T-helper 2 cell treated with Interferon-gamma antibody and Interleukin-4, amounts not matched to agents 100 ng/mL and 5 ng/mL, for 36 hours (primary cell): ENCODE measurements around the gene AGPAT3. TPM values are rescaled to one million over a fixed set of nuclear protein-coding genes. Genes with fewer than 3 reads are reported as not detected.

Experiments
- intact Hi-C: fragments of 100-400 bp; cut with micrococcal nuclease; formaldehyde crosslinking; loops from one replicate; pipeline ENCODE4 v1.15.1; 2023
- total RNA-seq: library from RNA; stranded (reverse); gene quantifications from 2 replicates; pipeline ENCODE4 v1.2.3, GENCODE V29; 2022

Gene AGPAT3
- total RNA-seq, 1 donor from 2014 or later, result 126 TPM

DNA sequence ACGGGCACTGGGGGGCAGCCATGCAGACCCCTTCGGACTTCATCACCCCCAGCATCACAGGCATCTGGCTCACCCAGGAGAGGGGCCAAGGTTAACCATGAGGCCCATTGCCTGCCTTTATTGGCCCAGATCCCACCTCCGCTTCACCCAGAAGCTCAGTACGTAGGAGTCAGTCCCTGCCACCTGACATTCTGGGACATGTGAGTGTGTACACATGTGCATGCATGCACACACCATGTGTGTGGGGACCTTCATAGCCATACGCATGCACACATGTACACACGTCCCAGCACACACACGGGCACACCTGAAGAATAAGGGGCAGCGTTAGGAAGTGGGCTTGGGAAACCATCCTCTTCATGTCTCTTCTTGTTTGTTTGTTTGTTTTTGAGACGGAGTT, 123.0 kb downstream of the AGPAT3 start:
- intact Hi-C loops, result no loop called here

DNA sequence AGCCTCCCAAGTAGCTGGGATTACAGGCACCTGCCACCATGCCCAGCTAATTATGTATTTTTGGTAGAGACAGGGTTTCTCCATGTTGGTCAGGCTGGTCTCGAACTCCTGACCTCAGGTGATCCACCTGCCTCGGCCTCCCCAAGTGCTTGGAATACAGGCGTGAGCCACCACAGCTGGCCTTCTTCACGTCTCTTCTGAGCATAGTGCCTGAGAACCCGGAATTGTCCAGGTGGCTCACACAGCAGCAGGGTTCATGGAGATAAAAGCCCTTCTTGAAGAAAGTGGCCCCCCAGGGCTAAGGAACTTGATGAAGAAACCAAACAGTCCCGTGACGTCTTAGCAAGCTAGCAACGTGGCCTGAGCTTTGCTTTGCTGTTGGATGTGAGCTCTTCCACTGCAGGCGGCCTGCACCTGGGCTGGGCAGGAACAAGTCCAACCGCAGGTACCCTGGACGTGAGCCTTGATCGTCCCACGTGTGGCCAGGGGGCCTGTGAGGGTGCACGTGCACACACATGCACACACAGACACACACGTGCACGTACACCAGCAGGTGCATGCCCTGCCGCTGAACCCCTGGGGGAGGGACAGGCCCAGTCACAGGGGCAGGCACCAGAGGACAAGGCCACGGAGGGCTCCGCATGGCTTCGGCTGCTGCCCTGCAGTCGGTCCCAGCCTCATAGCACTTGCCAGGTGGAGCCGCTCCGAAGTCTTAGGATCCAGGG, 123.6 kb downstream of the AGPAT3 start:
- intact Hi-C loops, result no loop called here

DNA sequence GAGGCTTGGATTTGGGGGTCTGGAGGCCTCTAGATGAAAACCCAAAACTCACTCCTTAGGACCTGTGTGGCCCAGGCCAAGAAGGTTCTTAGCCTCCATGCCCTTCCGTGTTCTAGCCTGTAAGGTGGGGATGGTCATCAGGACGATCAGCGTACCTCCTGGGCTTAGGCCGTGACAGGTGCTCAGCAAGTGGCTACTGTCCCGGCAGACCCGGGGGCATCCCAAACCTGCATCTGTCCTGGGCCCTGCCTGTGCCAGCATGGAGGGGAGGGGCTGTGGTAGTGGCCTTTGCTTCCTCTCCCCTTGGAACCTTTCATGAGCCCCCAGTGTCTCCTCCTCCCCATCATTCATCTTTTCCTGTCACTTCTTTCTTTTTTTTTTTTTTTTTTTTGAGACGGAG, 124.4 kb downstream of the AGPAT3 start:
- intact Hi-C loops, result no loop called here

DNA sequence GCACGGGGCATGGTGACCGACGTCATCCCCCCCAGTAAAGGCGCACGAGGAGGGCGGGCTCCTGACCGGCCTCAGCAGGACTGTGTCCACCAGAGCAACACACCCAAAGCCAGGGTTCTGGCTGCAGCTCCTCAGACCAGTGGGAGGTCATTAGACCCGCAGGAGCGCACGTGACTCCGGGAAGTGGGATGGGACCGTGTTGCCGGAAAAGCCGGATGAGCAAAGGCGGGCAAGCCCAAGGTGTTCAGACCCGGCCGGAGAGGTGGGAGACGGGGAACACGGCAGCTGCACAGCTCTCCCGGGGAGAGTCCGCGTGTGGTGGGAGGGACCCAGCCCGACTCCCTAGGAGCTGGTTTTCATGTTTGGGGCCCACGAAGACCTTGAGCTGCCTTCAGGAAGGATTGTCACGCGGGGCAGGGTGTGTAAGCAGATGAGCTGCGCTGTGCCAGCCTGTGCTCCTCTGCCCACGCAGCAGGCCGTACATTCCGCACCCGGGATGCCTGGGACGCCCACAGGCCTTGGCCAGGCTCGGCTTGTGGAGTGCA, 126.5 kb downstream of the AGPAT3 start:
- intact Hi-C loops, result no loop called here

DNA sequence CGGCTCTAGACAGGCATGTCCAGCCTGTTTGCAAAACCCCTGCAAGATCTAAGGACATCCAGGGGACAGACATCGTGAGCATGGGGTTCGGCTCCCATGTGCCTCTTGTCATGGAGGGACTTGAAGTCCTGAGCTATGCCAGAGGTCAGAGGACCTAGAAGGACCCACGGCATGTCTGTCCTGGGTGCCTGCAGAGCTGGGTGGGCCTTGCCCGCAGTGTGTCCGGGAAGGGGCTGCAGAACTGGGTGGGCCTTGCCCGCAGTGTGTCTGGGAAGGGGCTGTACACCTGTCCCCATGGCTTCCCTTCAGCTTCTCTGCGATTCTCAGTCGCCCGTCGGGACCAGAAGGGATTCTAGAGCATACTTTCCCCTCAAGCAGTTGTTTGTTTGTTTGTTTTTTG, 127.1 kb downstream of the AGPAT3 start:
- intact Hi-C loops, result no loop called here

DNA sequence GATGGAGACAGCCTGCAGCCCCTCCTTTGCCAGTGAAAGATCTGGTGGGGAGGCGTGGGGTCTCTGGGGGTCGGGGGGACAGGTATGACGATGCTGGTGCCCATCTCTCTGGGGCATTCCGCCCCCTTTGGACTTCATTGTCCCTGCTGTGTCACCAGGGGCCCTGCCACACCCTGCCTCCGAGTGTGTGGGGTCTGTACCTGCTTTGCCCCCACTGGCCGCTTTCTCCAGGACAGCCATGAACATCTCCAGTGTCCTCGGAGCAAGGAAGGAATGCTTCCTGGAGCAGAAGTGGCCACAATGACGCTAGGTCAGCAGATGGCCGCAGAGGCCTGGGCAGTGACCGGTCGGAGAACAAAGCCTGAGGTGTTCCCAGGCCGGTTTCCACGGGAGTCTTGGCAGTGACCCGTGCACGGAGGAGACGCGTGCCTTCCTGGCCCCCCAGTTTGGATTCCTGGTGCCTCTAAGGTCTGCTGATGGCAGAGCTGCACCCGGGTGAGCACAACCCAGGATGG, 128.5 kb downstream of the AGPAT3 start:
- intact Hi-C loops, result no loop called here

DNA sequence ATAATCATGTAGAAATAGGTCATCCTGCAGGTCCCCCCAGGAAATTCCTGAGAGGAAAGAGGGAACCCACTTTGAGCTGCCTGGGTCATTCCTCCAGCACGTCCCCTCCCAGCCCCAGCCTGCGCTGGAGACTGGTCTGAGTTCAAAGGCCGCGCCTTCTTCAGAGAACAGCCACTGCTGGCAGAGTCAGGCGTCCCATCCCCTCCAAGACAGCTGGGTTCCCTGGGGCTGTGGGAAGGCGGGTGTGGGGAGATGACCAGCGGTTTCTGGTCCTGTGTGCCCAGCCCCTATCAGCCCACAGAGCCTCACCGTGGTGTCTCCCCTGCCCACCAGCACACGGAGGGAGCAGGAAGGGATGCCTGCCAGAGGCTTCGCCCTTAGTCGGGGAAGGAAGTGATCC, 129.1 kb downstream of the AGPAT3 start:
- intact Hi-C loops, result no loop called here

DNA sequence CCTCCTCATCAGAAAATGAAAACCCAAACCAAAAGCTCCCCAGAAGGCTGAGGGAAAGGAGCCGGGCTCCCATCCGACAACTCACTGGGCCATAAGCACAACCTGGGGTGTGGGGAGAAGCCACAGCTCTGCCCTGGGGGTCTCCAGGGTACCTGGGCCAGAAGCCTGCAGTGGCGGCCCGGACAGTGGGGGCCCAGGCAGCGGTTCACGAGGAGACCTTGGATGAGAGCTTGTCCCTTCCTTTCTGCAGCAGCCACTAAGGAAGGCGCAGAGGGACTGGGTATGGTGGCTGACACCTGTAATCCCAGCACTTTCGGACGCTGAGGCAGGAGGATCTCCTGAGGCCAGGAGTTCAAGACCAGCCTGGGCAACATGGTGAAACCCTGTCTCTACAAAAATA, 129.6 kb downstream of the AGPAT3 start:
- intact Hi-C loops, result no loop called here

DNA sequence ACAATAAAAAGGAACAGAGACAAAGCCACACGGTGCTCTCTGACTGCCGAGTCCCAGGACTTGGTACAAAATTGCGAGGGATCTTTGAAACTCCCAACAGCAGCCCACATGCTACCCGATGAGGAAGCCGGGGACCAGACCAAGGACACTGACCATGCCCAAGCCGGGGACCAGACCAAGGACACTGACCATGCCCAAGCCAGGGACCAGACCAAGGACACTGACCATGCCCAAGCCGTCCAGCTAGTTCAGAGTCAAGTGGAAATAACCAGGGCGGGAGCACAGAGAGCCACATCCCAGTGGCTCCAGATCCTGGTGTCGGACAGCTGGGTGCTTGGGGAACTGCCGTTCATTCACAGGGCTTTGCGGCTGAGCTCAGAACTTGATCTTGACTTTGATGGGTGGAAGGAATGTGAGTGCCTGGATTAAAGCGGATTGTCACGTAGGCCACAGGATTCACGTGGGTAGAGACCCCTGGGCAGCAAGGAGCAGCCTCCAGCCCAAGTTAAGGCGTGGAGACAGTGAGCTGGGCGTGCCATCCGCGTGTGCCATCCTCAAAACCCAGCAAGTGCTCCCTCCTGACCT, 130.6 kb downstream of the AGPAT3 start:
- intact Hi-C loops, result no loop called here

DNA sequence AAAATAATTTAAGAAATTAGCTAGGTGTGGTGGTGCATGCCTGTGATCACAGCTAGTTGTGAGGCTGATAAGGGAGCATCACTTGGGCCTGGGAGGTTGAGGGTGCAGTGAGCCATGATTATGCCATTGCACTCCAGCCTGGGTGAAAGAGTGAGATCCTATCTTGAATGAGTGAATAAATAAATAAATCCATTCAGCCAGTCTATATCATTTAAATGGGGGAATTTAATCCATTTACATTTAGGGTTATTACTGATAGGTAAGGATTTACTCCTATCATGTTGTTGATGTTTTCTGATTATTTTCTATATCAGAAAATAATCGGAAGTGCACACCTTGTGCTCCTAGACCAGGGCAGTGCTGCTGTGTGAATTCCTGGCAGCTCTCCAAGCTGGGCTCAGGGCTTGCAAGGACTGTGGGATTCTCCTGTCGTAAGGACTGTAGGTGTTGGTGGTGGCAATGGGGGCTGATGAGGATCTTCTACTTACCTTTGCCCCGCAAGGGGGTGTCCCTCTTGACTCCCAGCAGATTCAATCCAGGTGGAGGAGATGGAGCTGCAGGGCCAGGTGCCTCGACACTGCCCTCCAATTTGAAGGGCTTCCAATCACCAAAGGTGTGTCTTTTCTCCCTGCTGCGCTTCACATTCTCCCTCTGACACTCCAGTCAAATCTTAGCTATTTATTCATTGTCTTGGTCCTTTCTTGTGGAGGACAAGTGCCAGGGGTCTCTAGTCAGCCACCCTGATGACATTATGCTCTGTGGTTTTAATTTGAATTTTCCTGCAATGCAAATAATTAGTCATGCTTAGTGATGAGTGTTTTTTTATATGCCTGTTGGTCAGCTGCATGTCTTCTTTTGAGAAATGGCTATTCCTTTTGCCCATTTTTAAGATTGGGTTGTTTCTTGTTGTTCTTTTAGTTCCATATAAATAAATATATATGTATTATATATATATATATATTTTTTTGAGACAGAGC, 133.0 kb downstream of the AGPAT3 start:
- intact Hi-C loops, result no loop called here

DNA sequence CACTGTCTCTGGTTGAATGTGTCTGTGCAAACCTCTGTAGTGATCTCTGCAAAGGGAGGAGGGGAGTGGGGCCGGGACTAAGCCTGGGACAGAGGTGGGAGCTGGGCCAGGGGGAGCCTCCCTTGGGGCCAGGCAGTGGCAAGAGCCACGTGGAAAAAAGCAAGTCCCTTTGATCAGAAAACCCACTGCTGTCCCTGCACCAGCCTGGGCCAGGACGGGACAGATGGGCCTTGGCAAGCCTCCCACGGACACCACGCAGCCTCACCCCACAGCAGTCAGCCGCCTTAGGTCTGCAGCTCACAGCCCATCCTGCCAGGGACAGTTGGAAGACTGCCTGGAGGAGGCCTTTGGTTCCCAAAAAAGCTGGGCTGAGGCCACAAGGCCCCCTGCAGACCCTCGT, 135.3 kb downstream of the AGPAT3 start:
- intact Hi-C loops, result no loop called here

DNA sequence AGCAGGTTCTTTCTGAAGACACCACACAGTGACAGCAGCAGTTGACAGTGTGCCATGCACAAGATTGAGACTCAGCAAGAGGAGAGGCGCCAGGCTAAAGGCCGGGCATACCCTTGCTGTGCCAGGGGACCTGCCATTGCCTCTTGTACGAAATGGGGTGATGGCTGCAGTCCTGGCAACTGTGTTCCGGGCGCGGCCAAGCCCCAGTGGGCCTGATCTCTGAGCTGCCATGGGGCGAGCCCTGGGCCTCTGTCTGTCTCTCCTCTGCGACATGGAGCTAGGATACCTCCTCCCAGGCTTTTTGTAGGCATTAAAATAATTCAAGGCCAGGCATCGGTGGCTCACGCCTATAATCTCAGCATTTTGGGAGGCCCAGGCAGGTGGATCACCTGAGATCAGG, 137.5 kb downstream of the AGPAT3 start:
- intact Hi-C loops, result no loop called here

DNA sequence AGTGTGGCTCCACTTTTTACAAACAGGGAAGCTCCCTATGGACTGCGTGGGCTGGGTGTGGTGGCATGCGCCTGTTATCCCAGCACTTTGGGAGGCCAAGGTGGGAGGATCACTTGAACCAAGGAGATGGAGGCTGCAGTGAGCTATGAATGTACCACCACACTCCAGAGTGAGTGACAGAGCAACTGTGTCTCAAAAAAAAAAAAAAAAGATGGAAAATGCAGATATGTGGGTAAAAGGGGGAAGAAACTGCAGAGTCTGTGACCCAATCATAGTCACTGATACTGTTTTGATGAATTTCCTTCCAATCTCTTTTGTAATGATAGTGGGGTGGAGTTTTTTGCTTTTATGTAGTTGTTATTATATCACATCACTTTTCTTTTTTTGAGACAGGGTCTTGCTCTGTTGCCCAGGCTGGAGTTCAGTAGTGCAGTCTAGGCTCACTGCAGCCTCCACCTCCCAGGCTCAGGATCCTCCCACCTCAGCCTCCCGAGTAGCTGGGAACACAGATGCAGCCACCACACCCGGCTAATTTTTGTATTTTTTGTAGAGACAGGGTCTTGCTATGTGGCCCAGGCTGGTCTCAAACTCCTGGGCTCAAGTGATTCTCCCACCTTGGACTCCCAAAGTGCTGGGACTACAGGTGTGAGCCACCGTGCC, 138.4 kb downstream of the AGPAT3 start:
- intact Hi-C loops, result no loop called here

DNA sequence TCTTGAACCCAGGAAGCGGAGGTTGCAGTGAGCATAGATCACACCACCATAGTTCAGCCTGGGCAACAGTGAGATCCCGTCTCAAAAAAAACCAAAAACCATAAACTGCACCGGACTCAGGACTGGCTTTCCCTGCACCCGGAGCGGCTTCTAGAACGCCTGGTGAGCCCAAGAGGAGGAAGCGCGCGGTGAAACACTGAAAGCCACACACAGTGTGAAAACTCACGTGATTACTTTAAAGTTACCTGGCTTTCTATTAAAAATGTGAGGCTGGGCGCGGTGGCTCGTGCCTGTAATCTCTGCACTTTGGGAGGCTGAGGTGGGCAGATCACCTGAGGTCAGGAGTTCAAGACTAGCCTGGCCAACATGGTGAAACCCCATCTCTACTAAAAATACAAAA, 140.0 kb downstream of the AGPAT3 start:
- intact Hi-C loops, result no loop called here

DNA sequence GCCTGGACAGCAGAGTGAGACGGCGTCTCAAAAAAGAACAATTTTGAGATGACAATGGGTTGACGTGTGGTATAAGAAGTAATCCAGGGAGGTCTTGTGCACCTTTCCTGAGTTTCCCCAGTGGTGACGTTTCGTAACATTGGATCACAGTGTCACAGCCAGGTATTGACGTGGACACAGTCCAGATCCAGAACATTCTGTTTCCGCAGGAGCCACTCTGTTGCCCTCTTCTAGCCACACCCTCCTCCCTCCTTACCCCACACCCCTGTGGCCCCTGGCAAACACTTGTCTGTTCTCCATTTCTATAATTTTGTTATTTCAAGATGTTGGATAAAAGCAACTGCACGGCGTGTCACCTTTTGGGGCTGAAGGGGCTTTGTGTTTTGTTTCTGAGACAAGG, 140.6 kb downstream of the AGPAT3 start:
- intact Hi-C loops, result no loop called here

DNA sequence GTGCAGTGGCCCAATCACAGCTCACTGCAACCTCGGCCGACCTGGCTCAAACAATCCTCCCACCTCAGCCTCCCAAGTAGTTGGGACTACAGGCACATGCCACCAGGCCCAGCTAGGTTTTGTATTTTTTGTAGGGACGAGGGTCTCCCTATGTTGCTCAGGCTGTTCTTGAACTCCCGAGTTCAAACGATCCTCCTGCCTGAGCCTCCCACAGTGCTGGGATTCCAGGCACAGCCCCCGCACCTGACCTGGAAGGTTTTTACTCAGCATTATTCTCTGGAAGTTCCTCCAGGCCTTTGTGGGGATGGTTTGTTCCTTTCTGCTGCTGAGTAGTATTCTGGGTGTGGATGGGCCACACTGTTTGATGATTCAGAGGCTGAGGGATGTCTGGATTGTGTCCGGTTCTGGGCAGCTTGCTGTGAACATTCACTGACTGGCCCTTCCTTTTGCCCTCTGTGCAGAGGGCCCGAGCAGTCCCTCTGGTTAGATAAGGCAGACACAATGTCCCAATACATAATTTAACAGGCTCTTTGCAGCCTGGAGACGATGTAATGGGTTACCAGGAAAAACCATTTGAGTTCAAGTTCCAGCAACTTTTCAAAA, 141.1 kb downstream of the AGPAT3 start:
- intact Hi-C loops, result no loop called here

DNA sequence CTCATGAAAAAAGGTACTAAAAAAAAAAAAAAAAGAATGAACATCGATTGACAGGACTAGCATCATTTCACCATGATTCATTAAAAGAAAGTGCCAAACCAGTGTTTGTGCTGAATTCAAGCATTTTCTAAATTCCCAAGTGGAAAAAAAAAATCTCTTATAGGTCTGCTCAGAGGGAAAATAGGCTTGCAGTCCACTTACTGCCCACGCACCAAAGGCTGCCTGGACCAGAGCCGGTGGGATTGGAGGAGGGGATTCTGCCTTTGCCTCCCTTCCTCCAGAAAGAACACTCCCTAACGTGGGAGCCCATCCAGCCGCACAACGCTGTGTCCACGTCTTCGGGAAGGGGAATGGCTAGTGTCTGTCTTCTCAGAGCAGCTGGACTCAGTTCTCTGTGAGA, 141.6 kb downstream of the AGPAT3 start:
- intact Hi-C loops, result no loop called here

DNA sequence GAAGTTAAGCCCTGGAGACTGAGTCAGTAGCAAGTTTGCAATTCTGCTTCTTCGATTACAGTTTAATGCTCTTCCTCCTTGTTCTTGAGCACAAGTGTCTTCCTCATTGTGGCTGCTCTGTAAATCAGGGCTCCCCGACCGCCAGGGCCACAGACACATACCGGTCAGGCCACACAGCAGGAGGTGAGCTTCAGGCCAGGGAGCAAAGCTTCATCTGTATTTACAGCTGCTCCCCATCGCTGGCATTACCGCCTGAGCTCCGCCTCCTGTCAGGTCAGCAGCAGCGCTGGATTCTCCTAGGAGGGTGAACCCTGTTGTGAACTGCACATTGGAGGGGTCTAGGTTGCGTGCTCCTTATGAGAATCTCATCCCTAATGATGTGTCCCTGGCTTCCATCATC, 145.4 kb downstream of the AGPAT3 start:
- intact Hi-C loops, result loop anchor here (1.0 to 5.0 kb wide), 4 partner anchors 55 to 807 kb away; partner anchors contain the start of genes CFAP410 and SUMO3

DNA sequence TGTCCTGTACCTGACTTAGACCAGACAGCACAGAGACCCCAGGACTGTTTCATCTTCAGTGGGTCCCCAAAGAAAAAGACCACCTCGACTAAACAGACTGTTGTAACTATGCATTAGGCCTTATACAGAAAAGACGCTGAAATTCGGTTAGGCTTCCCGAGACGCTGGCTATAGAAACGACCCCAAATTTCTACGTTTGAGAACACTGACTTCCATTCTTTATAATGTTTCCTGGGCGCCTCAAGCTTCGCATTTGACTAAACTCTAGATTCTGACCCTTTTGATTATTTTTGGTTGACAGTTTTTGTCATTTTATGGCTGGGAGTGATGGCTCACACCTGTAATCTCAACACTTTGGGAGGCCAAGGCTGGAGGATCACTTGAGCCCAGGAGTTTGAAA, 146.1 kb downstream of the AGPAT3 start:
- intact Hi-C loops, result loop anchor here (5.0 kb wide), 3 partner anchors 286 to 806 kb away; partner anchors contain the start of genes CFAP410 and SUMO3
